Karpas-422 (cell line): ENCODE measurements around the gene SULT1C3. TPM values are rescaled to one million over a fixed set of nuclear protein-coding genes. Genes with fewer than 3 reads are reported as not detected.

ENCODE experiments used
- DNase-seq: peaks from one replicate; pipeline ENCODE4 v3.0.0-alpha.2; 2015
- H2AFZ ChIP-seq: fragments of 200-600 bp; sonication (generic); 2 replicates; pipeline ENCODE4 v1.6.1; 2014; ENCODE audit warnings: antibody characterized with exemption, low read length, mixed read lengths
- H3K27ac ChIP-seq: fragments of 200-600 bp; sonication (generic); 2 replicates; pipeline ENCODE4 v1.5.1; 2014; ENCODE audit warnings: mild to moderate bottlenecking, low read length, moderate library complexity
- H3K27me3 ChIP-seq: fragments of 200-600 bp; sonication (generic); 2 replicates; pipeline ENCODE4 v1.6.1; 2014; ENCODE audit warnings: low read length, mixed read lengths
- H3K36me3 ChIP-seq: fragments of 200-600 bp; sonication (generic); 2 replicates; pipeline ENCODE4 v1.6.1; 2014; ENCODE audit warnings: low read length, mixed read lengths; ENCODE audit not compliant: insufficient read depth
- H3K4me1 ChIP-seq: fragments of 200-600 bp; sonication (generic); 2 replicates; pipeline ENCODE4 v1.6.1; 2014; ENCODE audit warnings: mild to moderate bottlenecking, low read length, mixed read lengths
- H3K4me2 ChIP-seq: fragments of 200-600 bp; sonication (generic); 2 replicates; pipeline ENCODE4 v1.6.1; 2014; ENCODE audit warnings: low read length, low read depth, mild to moderate bottlenecking; ENCODE audit not compliant: poor library complexity, severe bottlenecking
- H3K4me3 ChIP-seq: fragments of 200-600 bp; sonication (generic); 2 replicates; pipeline ENCODE4 v1.5.1; 2014; ENCODE audit warnings: mild to moderate bottlenecking, antibody characterized with exemption, low read length, mixed read lengths
- H3K79me2 ChIP-seq: fragments of 200-600 bp; sonication (generic); 2 replicates; pipeline ENCODE4 v1.6.1; 2014; ENCODE audit warnings: mild to moderate bottlenecking, low read length, mixed read lengths
- H3K9ac ChIP-seq: fragments of 200-600 bp; sonication (generic); 2 replicates; pipeline ENCODE4 v1.6.0; 2014; ENCODE audit warnings: low read length
- H3K9me2 ChIP-seq: fragments of 200-600 bp; sonication (generic), shearing (Covaris generic); replicated peaks from 2 replicates; pipeline ENCODE4 v1.6.0; 2014; ENCODE audit warnings: mild to moderate bottlenecking, low read length, moderate library complexity; ENCODE audit not compliant: insufficient read depth
- H3K9me3 ChIP-seq: fragments of 300-700, 200-600 bp; sonication (generic); 2 replicates; pipeline ENCODE4 v1.6.1; 2014; ENCODE audit warnings: low read length, mixed read lengths
- H4K20me1 ChIP-seq: fragments of 200-600 bp; sonication (generic); 2 replicates; pipeline ENCODE4 v1.6.1; 2014; ENCODE audit warnings: mild to moderate bottlenecking, antibody characterized with exemption, low read length, low read depth; ENCODE audit not compliant: insufficient read depth
- total RNA-seq: library from RNA; depleted of rRNA; stranded (reverse); fragments of >200 nt; shearing (Covaris generic); gene quantifications from 2 replicates; pipeline ENCODE4 v1.2.3, GENCODE V29; 2014; ENCODE audit warnings: low replicate concordance

The SULT1C3 gene
- total RNA-seq, 1 experiment from 2014 or later = not detected

DNA sequence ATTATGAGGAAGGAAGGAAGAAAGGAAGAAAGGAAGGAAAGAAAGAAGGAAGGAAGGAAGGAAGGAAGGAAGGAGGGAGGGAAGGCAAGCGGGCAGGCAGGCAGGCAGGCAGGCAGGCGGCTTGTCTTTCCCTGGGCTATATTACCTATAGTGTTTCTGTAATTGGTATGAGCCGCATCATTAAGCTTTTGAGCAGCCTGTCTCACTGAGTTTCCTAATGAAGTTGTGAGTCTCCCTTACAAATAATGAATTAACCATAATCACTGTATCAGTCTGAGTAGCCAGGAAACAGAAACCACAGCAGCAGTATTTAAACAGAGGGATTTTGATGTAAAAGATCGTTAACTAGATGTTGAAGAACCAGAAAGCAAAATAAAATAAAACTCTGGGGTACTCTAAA, 11.8 kb upstream of the SULT1C3 start:
- Histone ChIP-seq H3K27ac (no peak overlapping the region), H3K9me3 (peaks cover 3% of the 10 kb centered on the region; the same call in 1 of the 2 replicates), H3K27me3 (no peaks in the 10 kb centered on the region), H3K4me3 (no peak overlapping the region), H3K4me1 (no peaks in the 10 kb centered on the region), H3K4me2 (no peak overlapping the region), H3K36me3 (no peaks in the 10 kb centered on the region), H3K9me2 (no peaks in the 10 kb centered on the region), H4K20me1 (no peaks in the 10 kb centered on the region), H2AFZ (no peak overlapping the region), H3K9ac (no peak overlapping the region), H3K79me2 (no peaks in the 10 kb centered on the region)
- no peak for DNase-seq

DNA sequence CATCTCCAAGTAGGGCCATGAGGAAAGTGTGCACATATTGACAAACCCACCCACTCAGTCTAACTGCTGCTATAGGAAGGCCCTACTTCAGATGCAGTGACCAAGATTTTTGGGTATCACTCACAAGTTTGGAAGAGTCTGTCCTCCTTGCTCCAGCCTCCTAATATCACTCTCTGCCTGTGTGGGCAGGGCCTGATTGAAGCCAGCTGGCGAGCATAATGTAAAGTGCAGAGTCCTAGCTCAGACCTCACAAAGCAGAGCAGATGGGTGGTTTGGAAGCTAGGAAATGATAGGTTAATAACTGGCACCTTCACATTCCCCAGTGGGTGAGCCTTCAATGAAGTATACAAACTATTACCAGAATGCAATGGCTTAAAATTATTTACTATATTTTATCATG, 11.2 kb upstream of the SULT1C3 start:
- no peak overlapping the region for H3K27ac ChIP-seq
- H3K27me3 ChIP-seq = no peaks in the 10 kb centered on the region
- no peaks in the 10 kb centered on the region for H3K79me2 ChIP-seq
- no peaks in the 10 kb centered on the region for H4K20me1 ChIP-seq
- H3K4me3 ChIP-seq = no peak overlapping the region
- H3K9me2 ChIP-seq = no peaks in the 10 kb centered on the region
- no peak overlapping the region for H3K9ac ChIP-seq
- no peak overlapping the region for H3K4me2 ChIP-seq
- no peak overlapping the region for H2AFZ ChIP-seq
- no peaks in the 10 kb centered on the region for H3K36me3 ChIP-seq
- H3K9me3 ChIP-seq = peaks cover 3% of the 10 kb centered on the region; the same call in 1 of the 2 replicates
- DNase-seq = no peak
- no peaks in the 10 kb centered on the region for H3K4me1 ChIP-seq

DNA sequence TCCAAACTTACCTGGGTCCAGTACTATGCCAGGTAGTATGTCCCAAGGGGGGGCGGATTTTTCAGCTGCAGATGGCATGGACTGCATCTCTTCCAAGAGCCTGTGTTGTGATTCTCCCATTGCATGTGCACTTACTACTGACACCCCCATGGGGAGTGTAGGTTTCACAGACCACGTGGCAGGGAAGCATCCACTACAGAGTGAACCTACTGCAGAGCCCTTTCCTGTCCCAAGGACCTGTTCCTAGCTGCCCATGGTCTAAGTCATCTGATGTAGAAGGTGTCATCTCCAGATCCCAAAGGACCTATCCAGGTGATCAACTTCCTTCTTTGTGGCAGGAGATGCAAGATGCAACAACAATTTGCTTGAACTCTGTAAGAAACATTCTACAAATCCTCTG, 9.9 kb upstream of the SULT1C3 start:
- Histone ChIP-seq H3K9me2 (no peaks in the 10 kb centered on the region), H3K9me3 (no peaks in the 10 kb centered on the region), H3K9ac (no peak overlapping the region), H2AFZ (no peak overlapping the region), H3K4me2 (no peak overlapping the region), H3K79me2 (no peaks in the 10 kb centered on the region), H3K27me3 (no peaks in the 10 kb centered on the region), H3K4me1 (no peaks in the 10 kb centered on the region), H4K20me1 (no peaks in the 10 kb centered on the region), H3K27ac (no peak overlapping the region), H3K36me3 (no peaks in the 10 kb centered on the region), H3K4me3 (no peak overlapping the region)
- DNase-seq = no peak

DNA sequence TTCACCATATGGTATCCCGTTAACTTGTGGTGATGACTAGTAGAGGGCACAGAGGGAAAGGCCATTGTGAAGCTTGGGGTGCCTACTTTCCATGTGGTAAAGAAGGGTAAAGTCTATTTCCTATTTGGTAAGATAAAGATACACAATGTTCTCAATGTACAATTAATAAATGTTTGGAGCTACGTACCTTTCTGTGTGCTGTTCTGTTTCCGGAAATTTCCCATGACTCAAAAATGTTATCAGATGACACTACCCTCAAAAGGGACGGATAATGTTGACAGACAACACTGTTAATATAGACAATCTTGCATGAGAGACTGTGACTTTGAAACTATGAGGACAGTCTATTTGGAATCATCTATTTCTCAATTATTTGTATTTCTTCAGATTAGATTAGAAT, 4.2 kb upstream of the SULT1C3 start:
- Histone ChIP-seq H4K20me1 (no peaks in the 10 kb centered on the region), H3K27me3 (no peaks in the 10 kb centered on the region), H3K36me3 (no peaks in the 10 kb centered on the region), H3K4me2 (no peak overlapping the region), H3K4me1 (no peaks in the 10 kb centered on the region), H3K79me2 (no peaks in the 10 kb centered on the region), H3K9me2 (no peaks in the 10 kb centered on the region), H3K9me3 (peaks cover 5% of the 10 kb centered on the region; the same call in 1 of the 2 replicates), H2AFZ (no peak overlapping the region), H3K9ac (no peak overlapping the region), H3K4me3 (no peak overlapping the region), H3K27ac (no peak overlapping the region)
- no peak for DNase-seq

DNA sequence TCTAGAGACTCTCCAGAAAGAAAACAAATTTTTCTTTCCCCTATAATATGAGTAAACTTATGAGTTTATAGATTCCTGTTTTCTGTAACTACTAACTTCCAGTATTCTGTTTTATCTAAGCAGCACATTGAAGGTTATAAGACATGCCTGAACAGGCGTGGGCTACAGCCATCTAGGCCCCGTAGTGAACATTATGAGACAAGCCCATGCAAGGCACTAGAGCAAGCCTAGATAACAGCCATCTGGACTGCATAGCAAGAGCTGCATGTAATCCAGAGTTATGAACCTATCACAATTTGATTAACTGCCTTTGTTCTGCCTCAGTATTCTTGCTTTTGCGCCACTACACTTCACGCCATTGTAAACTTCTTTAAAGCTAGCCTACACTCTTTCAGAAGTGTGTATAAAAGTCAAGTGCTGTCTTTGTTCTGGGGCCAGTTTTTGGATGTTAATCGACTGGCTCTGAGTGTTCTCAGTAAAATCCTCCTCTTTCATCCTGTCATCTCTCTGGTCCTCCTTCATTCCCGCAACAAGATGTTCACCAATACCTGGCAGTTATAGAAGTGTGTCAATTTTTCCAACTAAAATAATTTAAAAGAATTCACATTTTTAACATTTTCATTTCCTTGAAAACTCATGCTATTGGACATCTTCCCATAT, 3.0 kb upstream of the SULT1C3 start:
- Histone ChIP-seq H3K4me1 (no peaks in the 10 kb centered on the region), H3K79me2 (no peaks in the 10 kb centered on the region), H4K20me1 (no peaks in the 10 kb centered on the region), H3K36me3 (no peaks in the 10 kb centered on the region), H3K4me2 (no peak overlapping the region), H3K27ac (no peak overlapping the region), H3K9ac (no peak overlapping the region), H2AFZ (no peak overlapping the region), H3K27me3 (no peaks in the 10 kb centered on the region), H3K9me3 (peaks cover 5% of the 10 kb centered on the region; the same call in 1 of the 2 replicates), H3K4me3 (no peak overlapping the region), H3K9me2 (no peaks in the 10 kb centered on the region)
- DNase-seq = no peak

DNA sequence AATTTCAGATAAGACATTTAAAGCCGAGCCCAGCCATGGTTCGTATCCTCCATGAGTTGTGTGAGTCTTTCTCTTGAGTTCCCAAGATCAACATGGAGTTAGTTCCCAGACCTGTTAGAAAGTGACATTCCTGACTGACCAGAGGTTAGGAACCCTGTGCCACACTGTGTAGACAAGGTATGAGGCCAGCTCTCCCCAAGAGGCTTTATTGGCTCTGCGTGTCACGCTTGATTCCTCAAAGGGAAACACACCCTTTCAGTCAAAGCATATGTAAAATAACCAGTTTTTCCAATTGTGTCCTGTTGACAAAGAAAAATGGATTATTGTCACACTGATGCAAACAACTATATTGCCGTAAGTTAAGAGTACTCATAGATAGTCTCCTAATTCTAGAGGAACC, 1.2 kb downstream of the SULT1C3 start:
- no peak for DNase-seq
- Histone ChIP-seq H3K79me2 (no peaks in the 10 kb centered on the region), H3K27ac (no peak overlapping the region)

DNA sequence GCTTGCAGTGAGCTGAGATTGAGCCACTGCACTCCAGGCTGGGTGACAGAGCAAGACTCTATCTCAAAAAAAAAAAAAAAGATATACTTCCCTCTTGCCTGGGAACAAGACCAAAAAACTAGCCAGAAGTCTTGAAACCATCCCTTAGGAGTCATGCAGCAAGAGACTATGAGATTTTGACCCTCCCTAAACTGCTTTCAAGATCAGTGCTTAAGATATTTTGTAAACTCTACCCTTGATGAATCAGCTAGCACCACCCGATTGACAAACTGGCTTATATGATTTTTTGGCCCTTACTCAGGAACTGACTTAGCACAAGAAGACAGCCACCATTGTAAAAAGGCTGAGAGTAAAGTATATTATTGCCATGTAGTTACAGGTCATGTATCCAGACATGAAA, 3.8 kb downstream of the SULT1C3 start:
- Histone ChIP-seq H3K79me2 (no peaks in the 10 kb centered on the region), H2AFZ (no peak overlapping the region), H3K9me3 (no peaks in the 10 kb centered on the region), H3K9me2 (no peaks in the 10 kb centered on the region; the same call in 1 of the 2 replicates), H3K36me3 (no peaks in the 10 kb centered on the region), H3K9ac (no peak overlapping the region), H4K20me1 (no peaks in the 10 kb centered on the region), H3K27me3 (no peaks in the 10 kb centered on the region), H3K27ac (no peak overlapping the region), H3K4me1 (no peaks in the 10 kb centered on the region), H3K4me3 (no peak overlapping the region), H3K4me2 (no peak overlapping the region)
- DNase-seq = no peak

More for the DNA sequence above, 1.2 kb downstream of the SULT1C3 start:
- Histone ChIP-seq H3K9ac (no peak overlapping the region), H3K4me1 (no peaks in the 10 kb centered on the region), H3K4me3 (no peak overlapping the region), H3K4me2 (no peak overlapping the region), H3K9me2 (no peaks in the 10 kb centered on the region; the same call in 1 of the 2 replicates), H3K27me3 (no peaks in the 10 kb centered on the region), H4K20me1 (no peaks in the 10 kb centered on the region), H3K36me3 (no peaks in the 10 kb centered on the region), H2AFZ (no peak overlapping the region), H3K9me3 (peaks cover 5% of the 10 kb centered on the region; the same call in 1 of the 2 replicates)

DNA sequence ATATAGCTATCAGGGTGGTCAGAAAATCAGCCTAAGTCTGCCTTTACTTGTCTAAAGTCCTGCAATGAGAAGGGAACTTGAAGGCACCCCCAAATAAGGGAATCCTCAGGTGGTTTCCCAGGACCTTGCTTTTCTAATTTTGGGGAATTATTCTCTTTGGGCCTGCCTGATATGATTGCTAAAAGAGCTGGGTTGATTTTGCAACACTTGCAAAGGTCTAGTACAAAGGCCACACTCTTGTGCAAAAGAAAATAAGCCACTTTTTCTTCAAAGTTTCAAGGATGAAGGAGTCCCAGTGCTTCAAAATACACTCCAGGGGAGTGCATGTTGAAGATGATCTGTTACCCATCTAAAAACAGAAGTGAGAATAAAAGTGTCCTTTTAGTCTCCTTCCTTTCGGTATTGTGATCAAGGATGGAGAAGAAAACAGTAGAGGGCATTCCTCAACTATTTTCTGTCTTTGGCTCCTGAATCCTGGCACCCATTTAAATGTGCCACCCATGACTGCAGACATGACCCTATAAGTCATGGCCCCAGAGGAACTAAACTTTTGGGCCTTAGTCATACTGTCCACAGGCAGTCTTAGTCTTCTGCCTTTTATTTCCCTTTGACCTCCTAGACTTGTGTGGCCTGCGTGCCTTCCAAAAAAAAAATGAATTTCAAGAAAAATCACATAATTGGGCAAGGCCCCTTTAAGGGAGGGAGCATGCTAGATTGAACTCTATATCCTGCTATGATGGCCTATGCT, 5.1 kb downstream of the SULT1C3 start:
- no peaks in the 10 kb centered on the region for H4K20me1 ChIP-seq

More for the DNA sequence above, 5.1 kb downstream of the SULT1C3 start:
- Histone ChIP-seq H3K4me1 (no peaks in the 10 kb centered on the region), H3K27ac (no peak overlapping the region), H3K9me2 (no peaks in the 10 kb centered on the region; the same call in 1 of the 2 replicates), H3K9me3 (no peaks in the 10 kb centered on the region), H2AFZ (no peak overlapping the region), H3K27me3 (no peaks in the 10 kb centered on the region), H3K79me2 (no peaks in the 10 kb centered on the region), H3K36me3 (no peaks in the 10 kb centered on the region), H3K4me3 (no peak overlapping the region), H3K4me2 (no peak overlapping the region), H3K9ac (no peak overlapping the region)
- no peak for DNase-seq
